HG03108 (cell line): ENCODE results near the gene MYO10.
"Not testable (repeated sequence)": the region's sequence is repeated elsewhere in the genome, so short reads cannot be mapped to it uniquely, and the experiment has no call there.

Experiments used
- ATAC-seq: cut with Tn5 transposase; IDR thresholded peaks from one replicate; pipeline ENCODE4 v1.9.1; 2021; ENCODE audit warnings: moderate library complexity; ENCODE audit not compliant: unreplicated experiment

MYO10 gene

GRCh38 chr5:16936150-16936988 is at the start of gene MYO10:
Gene MYO10 (minus strand): TSS chr5:16936288. CDS start chr5:16935808, 480 bp downstream.
- peak; percentile 52 for ATAC-seq

GRCh38 chr5:16985304-16985703 is 49.2 kb upstream of the MYO10 start:
- ATAC-seq: not testable (repeated sequence)

- ATAC-seq: no peak
Observed at GRCh38 chr5:16983972-16984371, 47.9 kb upstream of the MYO10 start.

GRCh38 chr5:16983022-16983639 is 47.0 kb upstream of the MYO10 start:
- no peak for ATAC-seq

- no peak for ATAC-seq
Observed at GRCh38 chr5:16981700-16982099, 45.6 kb upstream of the MYO10 start.

- no peak for ATAC-seq
Observed at GRCh38 chr5:16980983-16981382, 44.9 kb upstream of the MYO10 start.

GRCh38 chr5:16978296-16978695 is 42.2 kb upstream of the MYO10 start:
- no peak for ATAC-seq

GRCh38 chr5:16976625-16977008 is 40.5 kb upstream of the MYO10 start:
- peak; percentile 73 for ATAC-seq

- peak; percentile 78 for ATAC-seq
Observed at GRCh38 chr5:16975950-16976624, 40.0 kb upstream of the MYO10 start.

GRCh38 chr5:16974981-16975380 is 38.9 kb upstream of the MYO10 start:
- no peak for ATAC-seq

GRCh38 chr5:16970826-16971225 is 34.7 kb upstream of the MYO10 start:
- ATAC-seq: no peak

GRCh38 chr5:16970260-16970659 is 34.2 kb upstream of the MYO10 start:
- ATAC-seq: no peak

GRCh38 chr5:16965581-16965980 is 29.5 kb upstream of the MYO10 start:
- ATAC-seq: no peak

GRCh38 chr5:16963821-16964220 is 27.7 kb upstream of the MYO10 start:
- no peak for ATAC-seq

- ATAC-seq: no peak
Observed at GRCh38 chr5:16961131-16961530, 25.0 kb upstream of the MYO10 start.

- no peak for ATAC-seq
Observed at GRCh38 chr5:16957304-16958196, 21.5 kb upstream of the MYO10 start.

GRCh38 chr5:16953729-16954128 is 17.6 kb upstream of the MYO10 start:
- ATAC-seq: no peak

GRCh38 chr5:16952968-16953671 is 17.0 kb upstream of the MYO10 start:
- ATAC-seq: no peak

GRCh38 chr5:16946725-16947124 is 10.6 kb upstream of the MYO10 start:
- no peak for ATAC-seq
